OCI-LY7 (cell line): Measurements from ENCODE around the gene SOAT2. TPM values are rescaled to one million over a fixed set of nuclear protein-coding genes. Genes with fewer than 3 reads are reported as not detected.
"Not testable (repeated sequence)": the region's sequence is repeated elsewhere in the genome, so short reads cannot be mapped to it uniquely, and the experiment has no call there.

ENCODE experiments used
- BruUV-seq: library from RNA; stranded (reverse); fragments of 400-500 nt; replicated peaks from 2 replicates; lab custom pipeline; 2021; lab: Mats Ljungman, UMichigan
- CTCF ChIA-PET: fragments of 300-600 bp; sonication (Branson Sonifier 250); formaldehyde crosslinking; loops from one replicate; lab custom pipeline; 2022; ENCODE audit warnings: antibody characterized with exemption; ENCODE audit not compliant: unreplicated experiment; lab: Charles Lee
- POLR2A ChIA-PET: fragments of 300-600 bp; sonication (Branson Sonifier 250); formaldehyde crosslinking; loops from one replicate; lab custom pipeline; 2022; ENCODE audit warnings: antibody characterized with exemption; lab: Charles Lee
- DNase-seq: peaks from one replicate; pipeline ENCODE4 v3.0.0-alpha.2; 2015; ENCODE audit warnings: low spot score
- H2AFZ ChIP-seq: fragments of 200-600 bp; sonication (generic), shearing (Covaris generic); 2 replicates; pipeline ENCODE4 v1.6.1; 2014; ENCODE audit warnings: mild to moderate bottlenecking, antibody characterized with exemption, low read length, moderate library complexity
- H3K27ac ChIP-seq: fragments of 200-600 bp; sonication (generic); 2 replicates; pipeline ENCODE4 v1.5.1; 2014; ENCODE audit warnings: mixed run types, low read depth, mild to moderate bottlenecking, moderate library complexity, low read length, inconsistent platforms; ENCODE audit not compliant: poor library complexity, severe bottlenecking
- H3K36me3 ChIP-seq: fragments of 200-600 bp; sonication (generic); 2 replicates; pipeline ENCODE4 v1.6.1; 2014; ENCODE audit warnings: mild to moderate bottlenecking, antibody characterized with exemption, low read length, moderate library complexity, mixed read lengths; ENCODE audit not compliant: insufficient read depth
- H3K4me1 ChIP-seq: fragments of 200-600 bp; sonication (generic); 2 replicates; pipeline ENCODE4 v1.5.1; 2014; ENCODE audit warnings: mild to moderate bottlenecking, low read length; ENCODE audit not compliant: insufficient read depth, poor library complexity, severe bottlenecking
- H3K4me2 ChIP-seq: fragments of 200-600 bp; sonication (generic); 2 replicates; pipeline ENCODE4 v1.6.1; 2014; ENCODE audit warnings: mild to moderate bottlenecking, low read length
- H3K4me3 ChIP-seq: fragments of 200-600 bp; sonication (generic); 2 replicates; pipeline ENCODE4 v1.5.1; 2014; ENCODE audit warnings: mild to moderate bottlenecking, low read depth, low read length; ENCODE audit not compliant: poor library complexity, severe bottlenecking
- H3K79me2 ChIP-seq: fragments of 200-600 bp; sonication (generic); 2 replicates; pipeline ENCODE4 v1.6.1; 2016; ENCODE audit warnings: low read depth, mild to moderate bottlenecking, low read length, moderate library complexity, mixed read lengths; ENCODE audit not compliant: insufficient read depth
- H3K9me2 ChIP-seq: fragments of 200-600 bp; sonication (generic); 2 replicates; pipeline ENCODE4 v1.6.1; 2016; ENCODE audit warnings: mild to moderate bottlenecking, low read length, mixed read lengths; ENCODE audit not compliant: insufficient read depth
- H3K9me3 ChIP-seq: fragments of 200-600 bp; sonication (generic); 2 replicates; pipeline ENCODE4 v1.6.1; 2014; ENCODE audit warnings: mild to moderate bottlenecking, mixed run types, low read length, mixed read lengths
- H4K20me1 ChIP-seq: fragments of 200-600 bp; sonication (generic); 2 replicates; pipeline ENCODE4 v1.6.1; 2014; ENCODE audit warnings: mild to moderate bottlenecking, antibody characterized with exemption, low read length, moderate library complexity, mixed read lengths; ENCODE audit not compliant: insufficient read depth
- EZH2phosphoT487 ChIP-seq: fragments of 200-600 bp; sonication (generic); IDR thresholded peaks from 2 replicates; pipeline ENCODE4 v1.6.1; 2018; ENCODE audit warnings: low read depth, borderline replicate concordance, mild to moderate bottlenecking, mixed run types, antibody characterized with exemption, low read length, moderate library complexity, mixed read lengths
- intact Hi-C: fragments of 100-400 bp; cut with micrococcal nuclease; formaldehyde crosslinking; loops from one replicate; pipeline ENCODE4 v1.10.0; 2022; ENCODE audit not compliant: unreplicated experiment
- total RNA-seq, 2 experiments: library from RNA; depleted of rRNA in 1 of 2; stranded (reverse); fragments of >200 nt in 1 of 2; shearing (Covaris generic) in 1 of 2; gene quantifications; 2 replicates each; pipeline ENCODE4 v1.2.3, GENCODE V29; 2014 to 2022
- TF ChIP-seq, protein P1 (sequence below): fragments of 200-600 bp; sonication (generic); conservative IDR thresholded peaks from 2 replicates; pipeline ENCODE4 v1.5.1; 2014; ENCODE audit warnings: mild to moderate bottlenecking, antibody characterized with exemption, low read length, moderate library complexity, mixed read lengths

SOAT2 gene
- total RNA-seq, 2 experiments from 2014 or later, result 0.06 to 1.8 TPM

DNA sequence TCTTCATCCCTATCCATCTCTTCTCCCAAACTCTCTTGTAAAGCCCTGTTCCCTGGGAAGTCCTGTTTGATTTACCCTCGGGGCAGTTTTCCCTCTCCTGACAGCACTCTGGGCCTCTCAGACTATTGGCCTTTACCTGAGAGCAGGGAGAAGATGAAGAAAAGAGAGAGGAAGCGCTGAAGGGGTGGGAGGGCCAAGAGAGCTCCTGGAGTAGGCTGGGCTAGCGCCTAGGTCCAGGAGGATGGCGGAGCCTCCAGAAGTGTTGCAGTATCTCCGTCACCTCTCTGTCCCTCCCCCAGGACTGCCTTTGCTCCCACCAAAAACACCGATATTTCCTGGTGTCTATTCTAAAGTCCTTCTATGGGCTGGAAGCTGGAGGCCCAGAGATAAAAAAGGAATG lies 11.5 kb upstream of the SOAT2 start:
- Histone ChIP-seq H3K4me2 (no peak overlapping the region), H2AFZ (no peak overlapping the region), H3K27ac (no peak overlapping the region), H3K79me2 (no peaks in the 10 kb centered on the region), H4K20me1 (no peaks in the 10 kb centered on the region), H3K4me1 (no peaks in the 10 kb centered on the region), H3K9me2 (no peaks in the 10 kb centered on the region), H3K9me3 (no peaks in the 10 kb centered on the region), H3K4me3 (no peak overlapping the region), H3K36me3 (no peaks in the 10 kb centered on the region)
- TF ChIP-seq EZH2phosphoT487, result no peak
- TF ChIP-seq, protein P1, sequence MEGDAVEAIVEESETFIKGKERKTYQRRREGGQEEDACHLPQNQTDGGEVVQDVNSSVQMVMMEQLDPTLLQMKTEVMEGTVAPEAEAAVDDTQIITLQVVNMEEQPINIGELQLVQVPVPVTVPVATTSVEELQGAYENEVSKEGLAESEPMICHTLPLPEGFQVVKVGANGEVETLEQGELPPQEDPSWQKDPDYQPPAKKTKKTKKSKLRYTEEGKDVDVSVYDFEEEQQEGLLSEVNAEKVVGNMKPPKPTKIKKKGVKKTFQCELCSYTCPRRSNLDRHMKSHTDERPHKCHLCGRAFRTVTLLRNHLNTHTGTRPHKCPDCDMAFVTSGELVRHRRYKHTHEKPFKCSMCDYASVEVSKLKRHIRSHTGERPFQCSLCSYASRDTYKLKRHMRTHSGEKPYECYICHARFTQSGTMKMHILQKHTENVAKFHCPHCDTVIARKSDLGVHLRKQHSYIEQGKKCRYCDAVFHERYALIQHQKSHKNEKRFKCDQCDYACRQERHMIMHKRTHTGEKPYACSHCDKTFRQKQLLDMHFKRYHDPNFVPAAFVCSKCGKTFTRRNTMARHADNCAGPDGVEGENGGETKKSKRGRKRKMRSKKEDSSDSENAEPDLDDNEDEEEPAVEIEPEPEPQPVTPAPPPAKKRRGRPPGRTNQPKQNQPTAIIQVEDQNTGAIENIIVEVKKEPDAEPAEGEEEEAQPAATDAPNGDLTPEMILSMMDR, result no peak
- no TSS peak for BruUV-seq
- intact Hi-C loops, result no loop called here
- no peak for DNase-seq
- ChIA-PET CTCF (no interaction called here), POLR2A (no interaction called here)

DNA sequence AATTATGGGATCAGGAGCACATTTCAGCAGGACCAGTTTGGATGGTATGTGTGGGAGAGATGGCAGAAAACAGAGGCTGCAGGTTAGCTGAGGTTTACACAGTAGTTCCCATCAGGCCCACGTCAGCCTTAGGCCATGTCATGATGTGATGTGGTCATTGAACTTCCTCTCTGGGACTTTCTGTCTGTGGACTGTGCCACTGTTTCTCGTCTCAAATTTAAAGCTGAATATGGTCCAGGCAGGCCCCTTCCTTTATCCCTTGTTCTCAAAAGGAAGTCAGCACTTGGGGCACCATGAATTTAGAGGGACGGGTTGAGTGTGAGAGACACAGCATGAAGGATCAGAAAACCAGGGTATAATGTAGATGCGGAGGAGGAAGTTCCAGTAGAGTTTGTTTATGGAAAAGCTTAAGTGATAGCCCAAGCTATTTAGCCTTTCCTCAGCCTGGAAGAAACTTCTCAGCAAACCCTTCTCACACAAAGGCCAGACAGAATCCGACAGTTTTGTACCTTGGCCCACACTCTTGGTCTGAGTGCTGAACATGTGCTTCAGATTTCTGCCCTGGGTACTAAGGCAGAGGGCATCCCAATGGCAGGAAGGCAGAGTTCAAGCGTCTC lies 9.4 kb upstream of the SOAT2 start:
- Histone ChIP-seq H3K4me2 (no peak overlapping the region), H3K9me3 (no peaks in the 10 kb centered on the region), H4K20me1 (no peaks in the 10 kb centered on the region), H3K27ac (no peak overlapping the region), H3K4me3 (no peak overlapping the region), H3K79me2 (no peaks in the 10 kb centered on the region), H2AFZ (no peak overlapping the region), H3K4me1 (peaks cover 11% of the 10 kb centered on the region), H3K9me2 (no peaks in the 10 kb centered on the region), H3K36me3 (no peaks in the 10 kb centered on the region)
- DNase-seq, result no peak
- intact Hi-C loops, result no loop called here
- TF ChIP-seq, protein P1, result no peak
- no peak for TF ChIP-seq EZH2phosphoT487
- no TSS peak for BruUV-seq
- CTCF ChIA-PET, result interaction anchor here (0.6 to 0.8 kb wide), 2 partner anchors 38 to 40 kb away, joined by 3 to 4 read pairs; no protein-coding TSS in a partner anchor
- POLR2A ChIA-PET, result interaction anchor here (0.6 to 1.7 kb wide), 4 partner anchors 13 to 60 kb away, joined by 3 to 5 read pairs (median 4); no protein-coding TSS in a partner anchor

DNA sequence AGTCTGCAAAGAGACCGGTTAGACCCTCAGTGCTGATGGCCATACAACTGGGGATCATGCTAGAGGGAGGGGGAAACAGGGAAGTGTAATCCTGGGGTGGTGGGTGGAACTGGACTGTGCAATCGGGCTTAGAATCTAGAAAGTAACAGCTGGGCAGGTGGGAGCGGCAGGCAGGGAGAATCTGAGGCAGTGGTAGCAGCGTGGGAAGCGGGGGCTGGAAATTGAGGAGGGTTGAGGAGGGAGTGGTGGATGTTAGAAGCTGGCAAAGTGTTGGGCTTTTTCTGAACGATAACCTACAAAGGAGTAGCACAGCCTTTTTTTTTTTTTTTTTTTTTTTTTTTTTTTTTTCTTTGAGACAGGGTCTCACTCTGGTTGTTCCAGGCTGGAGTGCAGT lies 8.9 kb upstream of the SOAT2 start:
- POLR2A ChIA-PET, result interaction anchor here (1.6 to 1.7 kb wide), 2 partner anchors 14 to 29 kb away, joined by 3 to 5 read pairs; no protein-coding TSS in a partner anchor
- TF ChIP-seq EZH2phosphoT487, result no peak
- TF ChIP-seq, protein P1, result no peak

DNA sequence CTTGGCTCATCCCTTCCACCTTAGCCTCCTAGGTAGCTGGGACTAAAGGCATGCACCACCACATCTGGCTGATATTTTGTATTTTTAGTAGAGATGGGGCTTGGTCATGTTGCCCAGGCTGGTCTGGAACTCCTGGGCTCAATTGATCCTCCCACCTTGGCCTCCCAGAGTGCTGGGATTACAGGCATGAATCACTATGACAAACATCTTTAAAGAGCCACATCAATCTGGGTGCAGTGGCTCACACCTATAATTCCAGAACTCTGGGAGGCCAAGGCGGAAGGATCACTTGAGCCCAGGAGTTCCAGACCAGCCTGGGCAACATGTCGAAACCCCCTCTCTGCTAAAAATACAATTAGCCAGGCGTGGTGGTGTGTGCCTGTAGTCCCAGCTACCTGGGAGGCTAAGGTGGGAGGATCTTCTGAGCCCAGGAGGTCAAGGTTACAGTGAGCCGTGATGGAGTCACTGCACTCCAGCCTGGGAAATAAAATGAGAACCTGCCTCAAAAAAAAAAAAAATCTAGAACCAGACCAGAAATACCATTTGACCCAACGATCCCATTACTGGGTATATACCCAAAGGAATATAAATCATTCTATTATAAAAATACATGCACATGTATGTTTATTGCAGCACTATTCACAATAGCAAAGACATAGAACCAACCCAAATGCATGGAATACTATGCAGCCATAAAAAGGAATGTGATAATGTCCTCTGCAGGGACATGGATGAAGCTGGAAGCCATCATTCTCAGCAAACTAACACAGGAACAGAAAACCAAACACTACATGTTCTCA lies 8.3 kb upstream of the SOAT2 start:
- peaks cover 16% of the 10 kb centered on the region for H3K4me1 ChIP-seq
- H3K9me3 ChIP-seq, DNase-seq, H3K9me2 ChIP-seq, H3K4me3 ChIP-seq, H3K79me2 ChIP-seq, intact Hi-C loops, H4K20me1 ChIP-seq, H3K4me2 ChIP-seq, BruUV-seq, H3K27ac ChIP-seq, H3K36me3 ChIP-seq, H2AFZ ChIP-seq, CTCF ChIA-PET: not testable (repeated sequence)
- POLR2A ChIA-PET, result interaction anchor here (0.7 kb wide), 1 partner anchor 16 kb away, joined by 3 read pairs; the partner anchor contains the start of gene SPRYD3

More for the DNA sequence above, 8.9 kb upstream of the SOAT2 start:
- Histone ChIP-seq H4K20me1 (no peaks in the 10 kb centered on the region), H3K36me3 (no peaks in the 10 kb centered on the region), H3K9me2 (no peaks in the 10 kb centered on the region), H3K4me2 (no peak overlapping the region), H3K4me1 (peaks cover 16% of the 10 kb centered on the region), H3K9me3 (no peaks in the 10 kb centered on the region), H3K27ac (no peak overlapping the region), H3K79me2 (no peaks in the 10 kb centered on the region), H3K4me3 (no peak overlapping the region), H2AFZ (no peak overlapping the region)
- intact Hi-C loops, result no loop called here
- CTCF ChIA-PET, result no interaction called here
- BruUV-seq, result no TSS peak
- no peak for DNase-seq
